Ammon's horn (tissue), 1 donor: ENCODE data around the gene GEMIN4.
A peak's percentile ranks its signal among the peaks of the same experiment; 100 is the strongest.
"Not testable (repeated sequence)": the region's sequence is repeated elsewhere in the genome, so short reads cannot be mapped to it uniquely, and the experiment has no call there.

Source experiments
- DNase-seq: peaks from one replicate; pipeline ENCODE4 v3.0.0-alpha.2; 2016; ENCODE audit warnings: low spot score

The GEMIN4 gene

DNA sequence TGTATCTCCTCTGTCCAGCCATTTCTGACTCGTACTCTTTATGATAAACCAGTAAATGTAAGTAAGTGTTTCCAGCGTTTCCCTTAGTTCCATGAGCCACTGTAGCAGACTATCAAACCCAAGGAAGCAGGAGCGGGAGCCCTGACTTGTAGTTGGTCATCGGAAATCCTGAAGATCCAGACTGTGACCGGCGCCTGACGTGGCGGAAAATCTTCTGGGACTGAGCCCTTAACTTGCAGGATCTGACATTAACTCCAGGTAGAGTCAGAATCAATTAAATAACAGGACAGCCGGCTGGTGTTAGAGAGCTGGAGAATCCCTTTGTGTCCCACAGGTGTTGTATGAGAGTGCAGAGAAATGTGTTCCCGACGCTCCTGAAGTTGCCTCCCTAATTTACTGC is 26.0 kb upstream of the GEMIN4 start:
- DNase-seq = no peak

GRCh38 chr17:774313-774584 is 22.2 kb upstream of the GEMIN4 start:
- DNase-seq = no peak

DNA sequence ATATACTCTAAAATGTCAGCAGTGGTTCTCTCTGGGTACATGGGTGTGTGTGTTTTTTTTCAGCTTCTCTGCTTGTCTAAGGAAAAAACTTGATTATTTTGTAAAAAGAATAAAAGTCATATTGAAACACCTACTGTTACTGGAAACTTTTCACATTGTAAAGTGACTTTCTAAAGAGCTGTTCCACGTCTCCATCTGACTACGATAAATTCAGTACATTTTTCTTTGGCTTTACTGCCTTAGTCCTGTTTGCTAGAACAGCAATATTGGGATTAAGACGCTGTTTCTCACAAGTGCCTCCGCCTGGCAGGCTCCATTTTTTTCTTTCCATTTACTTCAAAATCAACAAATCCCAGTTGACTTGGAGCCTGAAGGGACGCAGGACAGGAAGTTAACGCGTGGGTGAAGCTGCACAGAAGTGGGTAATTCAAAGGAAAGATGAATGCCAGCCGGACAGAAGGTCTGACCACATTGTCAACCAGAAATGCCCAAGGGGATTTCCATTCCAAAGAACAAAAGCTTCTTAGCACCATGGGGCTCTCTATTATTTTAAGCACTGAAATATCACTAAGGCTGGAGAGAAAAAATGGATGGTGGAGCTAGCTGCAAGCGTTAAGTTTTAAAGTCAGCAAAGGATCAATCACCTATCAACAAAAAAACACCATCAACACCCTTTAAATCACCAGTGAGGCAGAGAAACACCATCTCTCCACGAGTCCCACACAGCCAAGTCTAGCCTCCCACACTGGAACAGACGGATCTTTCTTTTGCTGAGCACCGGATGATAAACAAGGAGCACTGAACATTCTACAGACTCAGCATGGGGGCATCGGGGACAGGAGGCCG is 21.6 kb upstream of the GEMIN4 start:
- DNase-seq = no peak

DNA sequence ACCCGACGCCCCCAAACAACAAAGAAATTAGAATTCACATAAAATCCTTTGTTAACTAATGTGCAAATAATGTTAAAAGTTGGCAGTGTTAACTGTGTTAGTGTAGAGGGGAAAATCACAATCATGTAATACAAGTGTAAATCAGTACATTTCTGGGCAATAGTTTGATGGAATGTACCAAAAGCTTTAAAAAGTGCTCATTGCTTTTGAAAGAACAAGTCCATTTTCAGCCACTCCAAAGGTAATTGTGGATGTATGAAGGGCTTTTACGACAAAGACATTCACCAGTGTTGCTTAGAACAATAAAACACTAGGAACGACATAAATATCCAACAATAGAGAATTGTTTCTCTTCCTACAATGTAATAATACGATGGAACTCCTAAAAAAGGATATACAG is 21.0 kb upstream of the GEMIN4 start:
- DNase-seq = no peak

GRCh38 chr17:767076-767475 is 15.0 kb upstream of the GEMIN4 start:
- DNase-seq = no peak

DNA sequence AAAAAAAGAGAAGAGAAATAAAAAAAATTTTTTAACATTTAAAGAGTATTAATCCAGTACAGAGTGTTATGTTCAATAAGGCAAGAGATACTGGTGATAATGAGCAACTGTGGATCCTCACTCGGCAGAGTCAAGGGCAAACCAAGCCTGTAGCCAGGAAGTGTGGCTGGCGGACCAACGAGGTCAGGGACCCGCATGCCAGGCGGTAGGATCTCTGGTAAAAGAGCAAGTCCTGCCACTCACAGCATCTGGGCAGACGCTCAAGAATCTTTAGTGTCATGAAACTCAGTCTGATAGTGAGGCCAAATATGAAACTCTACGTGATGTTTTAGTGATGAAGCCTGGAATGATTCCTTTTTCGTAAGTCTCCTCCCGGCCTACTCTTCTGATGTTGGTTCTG is 8.3 kb upstream of the GEMIN4 start:
- DNase-seq = no peak

GRCh38 chr17:759964-760363 is 7.9 kb upstream of the GEMIN4 start:
- no peak for DNase-seq

DNA sequence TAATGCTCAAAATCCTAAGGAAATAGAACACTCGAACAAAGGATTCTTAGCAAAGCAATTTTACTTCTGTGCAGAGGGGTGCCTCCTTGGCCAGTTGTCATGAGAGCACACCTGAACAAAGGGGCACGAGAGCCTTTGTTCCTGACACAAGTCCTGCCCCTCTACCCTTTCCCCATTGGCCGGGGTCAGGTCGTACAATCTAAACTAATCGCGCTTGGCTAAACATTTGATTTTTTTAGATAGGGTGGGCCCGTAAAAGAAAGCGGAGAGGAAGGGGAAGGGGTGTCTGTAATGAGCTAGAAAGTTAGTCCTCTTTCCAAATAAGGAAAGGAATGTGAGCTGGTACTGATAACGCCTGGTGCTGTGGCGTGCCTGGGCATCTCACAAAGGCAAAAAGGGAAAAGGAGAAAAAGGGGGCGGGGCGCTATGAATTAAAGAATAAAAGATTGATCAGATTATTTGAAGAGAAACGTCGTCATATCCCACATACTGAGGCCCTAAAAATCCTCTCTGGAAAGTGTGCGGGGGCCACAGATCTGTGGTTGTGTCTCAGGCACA is 4.0 kb upstream of the GEMIN4 start:
- DNase-seq = not testable (repeated sequence)

DNA sequence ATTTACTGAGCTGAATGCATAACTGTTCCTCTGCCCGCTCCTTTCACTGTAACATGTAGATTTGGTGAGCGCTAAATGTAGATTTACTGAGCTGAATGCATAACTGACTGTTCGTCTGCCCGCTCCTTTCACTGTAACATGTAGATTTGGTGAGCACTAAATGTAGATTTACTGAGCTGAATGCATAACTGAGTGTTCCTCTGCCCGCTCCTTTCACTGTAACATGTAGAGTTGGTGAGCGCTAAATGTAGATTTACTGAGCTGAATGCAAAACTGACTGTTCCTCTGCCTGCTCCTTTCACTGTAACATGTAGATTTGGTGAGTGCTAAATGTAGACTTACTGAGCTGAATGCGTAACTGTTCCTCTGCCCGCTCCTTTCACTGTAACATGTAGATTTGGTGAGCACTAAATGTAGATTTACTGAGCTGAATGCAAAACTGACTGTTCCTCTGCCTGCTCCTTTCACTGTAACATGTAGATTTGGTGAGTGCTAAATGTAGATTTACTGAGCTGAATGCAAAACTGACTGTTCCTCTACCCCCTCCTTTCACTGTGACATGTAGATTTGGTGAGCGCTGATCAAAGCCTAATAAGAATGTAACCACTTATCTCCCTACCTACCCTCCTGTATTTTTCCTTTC is 3.4 kb upstream of the GEMIN4 start:
- not testable (repeated sequence) for DNase-seq

- DNase-seq = no peak
Measured at GRCh38 chr17:753418-753817, 1.4 kb upstream of the GEMIN4 start.

- DNase-seq = peak; percentile 43
Measured at GRCh38 chr17:752620-753219, 656 bp upstream of the GEMIN4 start.

DNA sequence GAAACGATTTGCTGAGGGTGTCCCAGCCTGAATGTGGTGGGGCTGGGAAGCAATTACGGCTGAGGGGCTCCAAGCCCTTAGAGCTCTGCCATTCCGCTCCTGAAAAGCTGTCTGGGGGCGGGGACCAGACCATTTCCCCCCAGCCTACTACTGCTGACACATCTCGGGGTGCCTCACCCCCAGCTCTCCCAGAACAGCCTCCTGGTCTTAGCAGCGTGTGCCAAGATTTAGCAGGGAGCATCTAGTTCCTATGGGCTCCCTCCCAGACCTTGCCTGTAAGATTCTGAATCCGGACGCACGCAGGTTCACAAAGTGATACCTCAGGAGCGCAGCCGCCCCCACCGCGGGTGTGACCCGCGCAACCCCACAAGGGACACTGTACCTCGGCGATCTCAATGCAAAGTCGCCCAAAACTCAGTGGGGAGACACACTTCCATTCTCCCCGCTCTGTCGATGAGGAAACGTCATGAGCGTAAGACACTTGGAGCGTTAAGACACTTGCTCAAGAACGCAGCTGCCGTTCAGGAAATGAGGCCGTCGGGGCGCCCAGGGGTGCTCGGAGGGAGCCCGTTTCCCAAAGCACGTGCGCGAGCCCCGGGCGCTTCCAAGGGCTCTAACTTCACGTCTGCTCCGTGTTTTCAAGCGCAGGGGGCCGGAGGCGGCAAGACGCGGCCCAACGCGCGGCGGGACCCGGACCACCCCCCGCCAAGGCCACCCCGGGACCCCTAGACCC is 629 bp downstream of the GEMIN4 start:
- no peak for DNase-seq

GRCh38 chr17:750431-751037 is 1.5 kb downstream of the GEMIN4 start:
- no peak for DNase-seq

- DNase-seq = not testable (repeated sequence)
Measured at GRCh38 chr17:749359-749758, 2.7 kb downstream of the GEMIN4 start.

DNA sequence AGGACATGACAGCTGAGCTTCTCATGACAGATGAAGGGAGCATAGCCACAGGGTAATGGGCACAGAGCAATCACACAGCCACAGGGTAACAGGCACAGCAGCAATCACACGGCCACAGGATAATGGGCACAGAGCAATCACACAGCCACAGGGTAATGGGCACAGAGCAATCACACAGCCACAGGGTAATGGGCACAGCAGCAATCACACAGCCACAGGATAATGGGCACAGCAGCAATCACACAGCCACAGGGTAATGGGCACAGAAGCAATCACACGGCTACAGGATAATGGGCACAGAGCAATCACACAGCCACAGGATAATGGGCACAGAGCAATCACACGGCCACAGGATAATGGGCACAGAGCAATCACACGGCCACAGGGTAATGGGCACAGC is 3.5 kb downstream of the GEMIN4 start:
- not testable (repeated sequence) for DNase-seq

DNA sequence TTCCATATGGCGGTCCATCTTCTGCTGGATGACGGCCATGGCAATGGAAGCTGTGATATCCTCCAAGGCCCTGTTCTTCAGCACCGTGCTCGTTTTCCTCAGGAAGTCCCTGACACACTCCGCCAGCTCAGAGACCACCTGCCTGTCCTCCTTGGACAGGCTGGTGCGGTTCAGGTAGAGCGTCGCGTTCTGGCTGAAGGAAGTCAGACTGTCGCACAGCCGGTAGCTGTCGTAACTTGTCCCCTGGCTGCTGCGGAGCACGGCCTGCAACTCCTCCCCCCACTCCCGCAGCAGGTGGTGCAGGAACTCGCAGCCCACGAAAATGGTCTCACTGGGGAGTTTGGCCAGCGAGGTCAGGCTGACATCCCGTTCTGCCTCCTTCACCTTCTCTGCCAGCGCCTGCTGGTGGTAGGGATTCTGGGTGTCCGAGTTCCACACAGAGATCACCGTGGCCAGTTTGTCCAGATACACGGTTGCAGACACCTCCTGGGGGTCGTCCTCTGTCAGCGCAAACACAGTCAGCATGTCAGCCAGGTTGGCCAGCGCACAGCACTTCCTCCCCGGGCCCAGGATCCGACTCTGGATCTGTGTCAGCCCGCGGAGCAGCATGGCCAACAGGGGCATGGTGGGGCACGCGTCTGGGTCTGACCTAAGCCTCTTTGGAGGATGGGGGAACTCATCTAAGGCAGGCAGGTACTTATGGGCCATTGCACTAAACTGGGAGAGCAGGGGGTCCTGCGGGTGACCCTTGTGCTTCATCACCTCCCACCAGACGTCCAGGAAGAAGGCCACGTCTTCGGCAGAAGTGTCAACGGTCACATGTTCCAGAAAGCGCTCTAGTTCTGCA is 5.1 kb downstream of the GEMIN4 start:
- no peak for DNase-seq

GRCh38 chr17:746181-746580 is 5.9 kb downstream of the GEMIN4 start:
- DNase-seq = no peak

- no peak for DNase-seq
Measured at GRCh38 chr17:745406-745805, 6.7 kb downstream of the GEMIN4 start.

DNA sequence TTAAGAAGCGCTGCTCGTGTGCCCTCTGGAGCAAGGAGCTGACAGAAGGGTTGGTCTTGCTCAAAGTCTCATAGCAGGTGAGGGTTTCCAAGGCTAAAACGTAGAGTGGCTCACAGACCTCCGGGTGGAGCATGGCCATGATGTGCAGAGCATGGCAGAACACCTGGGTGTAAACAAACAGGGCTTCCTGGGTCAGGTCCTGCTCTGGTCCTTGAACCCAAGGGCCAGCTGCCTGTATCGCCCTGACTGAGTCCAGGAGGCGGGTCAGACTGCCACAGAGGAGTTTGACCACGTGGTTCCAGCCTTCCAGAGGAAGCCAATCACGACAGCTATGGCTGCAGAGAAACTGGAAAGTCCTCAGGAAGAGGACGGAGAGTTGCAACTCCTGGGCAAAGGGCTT is 7.1 kb downstream of the GEMIN4 start:
- no peak for DNase-seq

DNA sequence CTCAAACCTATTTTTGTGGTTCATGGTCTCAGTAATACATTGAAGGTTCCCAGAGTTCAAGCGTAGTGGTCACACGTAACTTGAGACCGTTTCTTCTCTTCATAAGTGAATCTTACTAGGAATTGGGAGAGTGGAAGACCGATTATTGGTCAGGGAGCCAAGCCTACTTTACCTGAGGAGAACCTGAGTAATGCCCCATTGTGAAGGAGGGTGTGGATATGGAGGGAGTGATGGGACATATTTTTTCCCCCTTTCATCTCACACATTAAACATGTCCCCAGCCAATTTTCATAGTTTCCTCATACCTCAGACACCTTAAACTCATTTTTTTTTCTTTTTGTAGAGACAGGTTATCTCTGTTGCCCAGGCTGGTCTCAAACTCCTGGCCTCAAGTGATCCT is 8.9 kb downstream of the GEMIN4 start:
- DNase-seq = no peak

DNA sequence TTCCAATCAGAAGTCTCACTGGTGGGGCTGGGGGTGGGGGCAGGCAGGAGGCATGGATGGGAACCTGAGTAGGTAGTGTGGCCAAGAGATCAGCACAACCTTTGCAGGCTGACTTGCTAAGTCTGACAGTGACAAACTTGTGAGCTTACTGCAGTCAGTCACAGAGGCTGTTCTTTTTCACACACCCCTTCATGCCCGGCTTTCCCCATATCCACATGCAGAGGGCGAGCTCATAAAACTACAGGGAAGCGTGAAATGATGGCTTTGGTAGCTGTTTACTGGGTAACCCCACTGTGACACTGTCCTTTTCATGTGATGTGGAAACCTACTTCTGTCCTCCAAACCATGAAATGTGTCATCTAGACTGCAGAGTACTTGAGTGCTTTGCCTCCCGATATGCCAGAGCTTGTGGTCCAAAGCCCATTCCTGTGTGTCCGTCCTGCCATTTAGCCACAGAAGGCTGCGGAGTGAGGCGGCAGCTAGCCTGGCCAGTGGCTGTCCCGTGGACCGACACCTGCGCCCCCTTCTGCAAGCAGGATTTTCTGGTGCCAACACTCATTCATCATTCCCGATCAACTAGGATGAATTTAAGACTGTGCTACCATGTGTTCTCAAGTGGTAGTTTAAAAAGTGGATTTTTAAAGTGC is 9.8 kb downstream of the GEMIN4 start:
- DNase-seq = no peak
